Measurements from ENCODE around the gene SULT1E1.
A peak's percentile ranks its signal among the peaks of the same experiment; 100 is the strongest.
"Not testable (repeated sequence)": the region's sequence is repeated elsewhere in the genome, so short reads cannot be mapped to it uniquely, and the experiment has no call there.

Gene SULT1E1

DNA sequence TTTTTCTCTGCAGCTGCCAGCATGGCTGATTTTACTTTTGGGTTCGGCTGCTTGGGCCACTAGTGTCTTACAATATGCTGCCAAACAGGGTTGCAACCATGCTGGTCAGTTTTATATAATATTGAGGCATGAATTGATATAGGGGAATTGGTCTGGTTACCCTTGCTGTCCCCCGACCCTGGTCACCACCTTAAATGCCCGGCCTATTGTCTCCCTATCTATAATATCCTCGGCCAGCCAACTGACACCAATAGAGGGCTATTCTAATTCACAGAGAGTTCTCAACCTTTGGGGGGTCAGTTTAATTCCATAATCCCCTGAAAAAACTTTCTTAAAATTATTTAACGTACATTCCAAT, 28.7 kb downstream of the SULT1E1 start:
- Histone ChIP-seq H3K27me3 (replicated peaks; ENCODE audit: control insufficient read depth, insufficient read depth, low read length, poor library complexity, severe bottlenecking) (no peaks in the 10 kb centered on the region), H3K9me3 (ENCODE audit: control insufficient read depth, low read length) (no peaks in the 10 kb centered on the region), H3K27ac (ENCODE audit: insufficient read depth, low read length, poor library complexity, severe bottlenecking) (no peak overlapping the region), H3K4me1 (ENCODE audit: control insufficient read depth, insufficient read depth, low read length, poor library complexity, severe bottlenecking) (no peaks in the 10 kb centered on the region), H3K36me3 (ENCODE audit: control insufficient read depth, insufficient read depth, low read length) (no peaks in the 10 kb centered on the region), H3K4me3 (ENCODE audit: insufficient read depth, low read depth, low read length, poor library complexity, severe bottlenecking) (no peak overlapping the region)
- DNase-seq: no peak

DNA sequence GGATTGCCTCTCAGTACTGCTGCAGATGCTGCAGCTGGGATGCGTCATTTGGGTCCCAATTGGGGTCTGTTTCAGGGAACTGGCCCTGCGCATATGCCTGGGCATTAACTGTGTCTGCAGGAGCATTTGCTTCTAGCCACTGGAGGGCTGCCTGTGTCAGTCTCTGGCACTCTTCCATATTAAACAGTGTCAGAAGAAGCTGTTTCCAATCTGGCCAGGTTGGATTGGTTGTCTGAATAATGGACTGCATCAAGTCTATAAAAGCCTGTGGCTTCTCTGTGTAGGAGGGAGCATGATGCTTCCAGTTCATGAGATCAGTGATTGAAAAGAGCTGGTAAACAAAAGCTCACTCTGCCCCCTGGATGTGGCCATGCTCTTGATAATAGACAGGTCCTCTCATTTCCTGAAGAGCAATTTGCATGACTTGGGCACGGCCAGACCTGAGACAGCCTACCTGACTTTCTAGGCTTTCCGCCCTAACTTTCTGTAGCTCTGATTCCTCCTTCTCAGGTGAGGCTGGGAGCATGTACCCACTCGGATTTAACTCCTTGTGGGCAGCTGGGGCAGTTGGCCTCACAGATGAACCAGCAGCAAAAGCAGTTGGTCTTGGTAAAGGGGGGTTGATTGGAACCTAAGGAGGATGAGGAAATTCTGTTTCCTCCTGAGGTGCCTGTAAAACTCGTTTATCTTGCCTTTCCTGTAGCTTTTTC, 29.2 kb downstream of the SULT1E1 start:
- H3K4me1 ChIP-seq (ENCODE audit: control insufficient read depth, insufficient read depth, low read length, poor library complexity, severe bottlenecking): no peaks in the 10 kb centered on the region
- no peaks in the 10 kb centered on the region for H3K27me3 ChIP-seq (replicated peaks; ENCODE audit: control insufficient read depth, insufficient read depth, low read length, poor library complexity, severe bottlenecking)
- H3K36me3 ChIP-seq (ENCODE audit: control insufficient read depth, insufficient read depth, low read length): no peaks in the 10 kb centered on the region
- no peak overlapping the region for H3K27ac ChIP-seq (ENCODE audit: insufficient read depth, low read length, poor library complexity, severe bottlenecking)
- no peak overlapping the region for H3K4me3 ChIP-seq (ENCODE audit: insufficient read depth, low read depth, low read length, poor library complexity, severe bottlenecking)
- DNase-seq: no peak
- no peaks in the 10 kb centered on the region for H3K9me3 ChIP-seq (ENCODE audit: control insufficient read depth, low read length)

DNA sequence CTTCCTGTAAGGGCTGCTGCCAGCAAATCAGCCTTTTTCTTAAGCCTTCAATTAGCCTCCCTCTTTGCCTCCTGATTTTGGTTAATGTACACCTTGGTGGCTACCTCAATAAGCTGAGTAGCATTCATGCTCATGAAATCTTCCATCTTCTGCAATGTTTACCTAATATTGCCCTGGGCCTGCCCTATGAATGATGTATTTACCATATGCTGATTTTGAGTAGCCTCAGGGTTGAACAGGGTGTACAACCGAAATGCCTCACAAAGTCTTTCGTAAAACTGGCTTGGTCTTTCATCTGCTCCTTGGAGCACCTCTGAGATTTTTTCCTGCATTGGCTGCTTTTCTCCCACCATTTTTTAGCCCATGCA, 29.8 kb downstream of the SULT1E1 start:
- no peaks in the 10 kb centered on the region for H3K27me3 ChIP-seq (replicated peaks; ENCODE audit: control insufficient read depth, insufficient read depth, low read length, poor library complexity, severe bottlenecking)
- no peak overlapping the region for H3K27ac ChIP-seq (ENCODE audit: insufficient read depth, low read length, poor library complexity, severe bottlenecking)
- no peaks in the 10 kb centered on the region for H3K36me3 ChIP-seq (ENCODE audit: control insufficient read depth, insufficient read depth, low read length)
- H3K4me1 ChIP-seq (ENCODE audit: control insufficient read depth, insufficient read depth, low read length, poor library complexity, severe bottlenecking): no peaks in the 10 kb centered on the region
- no peak overlapping the region for H3K4me3 ChIP-seq (ENCODE audit: insufficient read depth, low read depth, low read length, poor library complexity, severe bottlenecking)
- no peak for DNase-seq
- H3K9me3 ChIP-seq (ENCODE audit: control insufficient read depth, low read length): no peaks in the 10 kb centered on the region

DNA sequence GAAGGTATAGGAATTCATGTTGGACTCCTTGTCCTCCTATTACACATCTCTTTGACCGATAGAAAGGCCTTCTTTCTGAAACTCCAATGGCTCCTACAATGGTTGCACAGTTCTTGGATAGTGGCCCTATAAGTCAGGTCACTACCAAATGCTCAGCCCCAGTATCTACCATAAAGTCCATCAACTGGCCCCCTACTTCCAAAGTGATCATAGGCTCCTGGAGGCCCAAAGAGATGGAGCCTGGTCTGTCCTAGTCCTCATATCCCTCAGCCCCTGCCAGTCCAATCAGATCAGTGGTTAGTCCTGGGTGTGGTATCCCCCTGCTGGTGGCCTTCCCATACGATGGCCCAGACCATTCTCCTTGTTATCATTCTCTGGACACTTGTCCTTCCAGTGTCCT, 30.3 kb downstream of the SULT1E1 start:
- H3K9me3 ChIP-seq (ENCODE audit: control insufficient read depth, low read length): no peaks in the 10 kb centered on the region
- H3K4me3 ChIP-seq (ENCODE audit: insufficient read depth, low read depth, low read length, poor library complexity, severe bottlenecking): no peak overlapping the region
- DNase-seq: no peak
- no peak overlapping the region for H3K27ac ChIP-seq (ENCODE audit: insufficient read depth, low read length, poor library complexity, severe bottlenecking)
- no peaks in the 10 kb centered on the region for H3K36me3 ChIP-seq (ENCODE audit: control insufficient read depth, insufficient read depth, low read length)
- no peaks in the 10 kb centered on the region for H3K4me1 ChIP-seq (ENCODE audit: control insufficient read depth, insufficient read depth, low read length, poor library complexity, severe bottlenecking)
- no peaks in the 10 kb centered on the region for H3K27me3 ChIP-seq (replicated peaks; ENCODE audit: control insufficient read depth, insufficient read depth, low read length, poor library complexity, severe bottlenecking)

DNA sequence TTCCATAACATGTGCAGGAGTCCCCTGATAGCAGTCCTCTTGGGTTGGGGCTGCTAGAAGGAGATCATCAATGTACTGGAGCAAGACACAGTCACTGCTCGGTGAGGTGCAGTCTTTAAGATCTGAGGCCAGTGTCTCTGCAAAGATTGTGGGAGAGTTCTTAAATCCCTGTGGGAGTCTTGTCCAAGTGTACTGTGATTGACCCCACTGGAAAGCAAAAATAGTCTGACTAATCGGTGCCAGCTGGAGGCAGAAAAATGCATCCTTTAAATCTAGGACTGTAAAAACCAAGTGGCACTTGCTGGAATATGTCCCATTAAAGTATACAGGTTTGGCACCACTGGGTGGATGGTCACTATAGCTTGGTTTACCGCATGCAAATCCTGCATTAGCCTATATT, 31.1 kb downstream of the SULT1E1 start:
- H3K4me3 ChIP-seq (ENCODE audit: insufficient read depth, low read depth, low read length, poor library complexity, severe bottlenecking): no peak overlapping the region
- H3K27ac ChIP-seq (ENCODE audit: insufficient read depth, low read length, poor library complexity, severe bottlenecking): no peak overlapping the region
- no peaks in the 10 kb centered on the region for H3K4me1 ChIP-seq (ENCODE audit: control insufficient read depth, insufficient read depth, low read length, poor library complexity, severe bottlenecking)
- no peaks in the 10 kb centered on the region for H3K36me3 ChIP-seq (ENCODE audit: control insufficient read depth, insufficient read depth, low read length)
- DNase-seq: no peak
- H3K27me3 ChIP-seq (replicated peaks; ENCODE audit: control insufficient read depth, insufficient read depth, low read length, poor library complexity, severe bottlenecking): no peaks in the 10 kb centered on the region
- no peaks in the 10 kb centered on the region for H3K9me3 ChIP-seq (ENCODE audit: control insufficient read depth, low read length)

- not testable (repeated sequence) for H3K4me1 ChIP-seq (ENCODE audit: control insufficient read depth, insufficient read depth, low read length, poor library complexity, severe bottlenecking); H3K36me3 ChIP-seq (ENCODE audit: control insufficient read depth, insufficient read depth, low read length); H3K4me3 ChIP-seq (ENCODE audit: insufficient read depth, low read depth, low read length, poor library complexity, severe bottlenecking); DNase-seq; H3K9me3 ChIP-seq (ENCODE audit: control insufficient read depth, low read length); H3K27ac ChIP-seq (ENCODE audit: insufficient read depth, low read length, poor library complexity, severe bottlenecking); H3K27me3 ChIP-seq (replicated peaks; ENCODE audit: control insufficient read depth, insufficient read depth, low read length, poor library complexity, severe bottlenecking)
These were observed 34.9 kb downstream of the SULT1E1 start for GRCh38 chr4:69825056-69825455.

- H3K4me3 ChIP-seq (ENCODE audit: insufficient read depth, low read depth, low read length, poor library complexity, severe bottlenecking): no peak overlapping the region
- no peak overlapping the region for H3K27ac ChIP-seq (ENCODE audit: insufficient read depth, low read length, poor library complexity, severe bottlenecking)
- no peaks in the 10 kb centered on the region for H3K4me1 ChIP-seq (ENCODE audit: control insufficient read depth, insufficient read depth, low read length, poor library complexity, severe bottlenecking)
- H3K9me3 ChIP-seq (ENCODE audit: control insufficient read depth, low read length): no peaks in the 10 kb centered on the region
- H3K27me3 ChIP-seq (replicated peaks; ENCODE audit: control insufficient read depth, insufficient read depth, low read length, poor library complexity, severe bottlenecking): no peaks in the 10 kb centered on the region
- DNase-seq: peak in 1 of 3 donors; percentile 13
- no peaks in the 10 kb centered on the region for H3K36me3 ChIP-seq (ENCODE audit: control insufficient read depth, insufficient read depth, low read length)
These were observed 36.3 kb downstream of the SULT1E1 start for GRCh38 chr4:69823481-69824186.

DNA sequence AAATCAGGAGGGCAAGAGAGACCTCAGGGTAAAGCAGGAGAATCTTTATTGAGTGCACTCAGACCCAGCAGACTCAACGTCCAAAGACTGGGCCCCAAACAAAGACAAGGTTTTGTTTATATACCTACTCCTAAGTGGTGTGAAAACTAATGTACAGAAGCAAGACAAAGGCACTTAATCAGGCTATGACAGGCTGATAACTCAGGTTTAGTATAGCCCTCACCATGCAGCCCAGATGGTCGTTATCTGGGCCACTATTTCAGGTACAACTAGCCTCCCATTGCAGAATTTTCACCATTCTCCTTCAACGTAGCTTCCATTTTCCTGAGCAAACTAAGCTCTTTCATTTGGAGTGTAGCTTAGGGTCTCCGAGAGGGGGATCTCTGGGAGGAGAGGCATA, 36.9 kb downstream of the SULT1E1 start:
- Histone ChIP-seq H3K36me3 (ENCODE audit: control insufficient read depth, insufficient read depth, low read length) (no peaks in the 10 kb centered on the region), H3K4me1 (ENCODE audit: control insufficient read depth, insufficient read depth, low read length, poor library complexity, severe bottlenecking) (no peaks in the 10 kb centered on the region), H3K27me3 (replicated peaks; ENCODE audit: control insufficient read depth, insufficient read depth, low read length, poor library complexity, severe bottlenecking) (no peaks in the 10 kb centered on the region), H3K4me3 (ENCODE audit: insufficient read depth, low read depth, low read length, poor library complexity, severe bottlenecking) (no peak overlapping the region), H3K27ac (ENCODE audit: insufficient read depth, low read length, poor library complexity, severe bottlenecking) (no peak overlapping the region), H3K9me3 (ENCODE audit: control insufficient read depth, low read length) (no peaks in the 10 kb centered on the region)
- DNase-seq: no peak

DNA sequence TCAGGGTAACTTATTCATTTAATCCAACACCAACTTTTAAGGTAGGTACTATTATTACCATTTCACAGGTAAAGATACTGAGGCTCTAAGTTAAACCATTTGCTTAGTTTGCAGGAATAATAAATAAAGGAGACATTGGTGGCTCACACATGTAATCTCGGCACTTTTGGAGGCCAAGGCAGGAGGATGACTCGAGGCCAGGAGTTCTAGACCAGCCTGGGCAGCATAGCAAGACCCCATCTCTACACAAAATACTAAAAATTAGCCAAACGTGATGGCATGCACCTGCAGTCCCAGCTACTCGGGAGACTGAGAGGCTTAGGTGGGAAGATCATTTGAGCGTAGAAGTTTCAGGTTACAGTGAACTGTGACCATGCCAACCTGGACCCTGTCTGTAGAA, 37.7 kb downstream of the SULT1E1 start:
- Histone ChIP-seq H3K27me3 (replicated peaks; ENCODE audit: control insufficient read depth, insufficient read depth, low read length, poor library complexity, severe bottlenecking) (no peaks in the 10 kb centered on the region), H3K4me1 (ENCODE audit: control insufficient read depth, insufficient read depth, low read length, poor library complexity, severe bottlenecking) (no peaks in the 10 kb centered on the region), H3K9me3 (ENCODE audit: control insufficient read depth, low read length) (no peaks in the 10 kb centered on the region), H3K4me3 (ENCODE audit: insufficient read depth, low read depth, low read length, poor library complexity, severe bottlenecking) (no peak overlapping the region), H3K36me3 (ENCODE audit: control insufficient read depth, insufficient read depth, low read length) (no peaks in the 10 kb centered on the region), H3K27ac (ENCODE audit: insufficient read depth, low read length, poor library complexity, severe bottlenecking) (no peak overlapping the region)
- DNase-seq: no peak

GRCh38 chr4:69818060-69818639, 41.8 kb downstream of the SULT1E1 start:
- DNase-seq: no peak
- no peak overlapping the region for H3K4me3 ChIP-seq (ENCODE audit: insufficient read depth, low read depth, low read length, poor library complexity, severe bottlenecking)
- no peaks in the 10 kb centered on the region for H3K9me3 ChIP-seq (ENCODE audit: control insufficient read depth, low read length)
- no peak overlapping the region for H3K27ac ChIP-seq (ENCODE audit: insufficient read depth, low read length, poor library complexity, severe bottlenecking)
- H3K36me3 ChIP-seq (ENCODE audit: control insufficient read depth, insufficient read depth, low read length): no peaks in the 10 kb centered on the region
- no peaks in the 10 kb centered on the region for H3K27me3 ChIP-seq (replicated peaks; ENCODE audit: control insufficient read depth, insufficient read depth, low read length, poor library complexity, severe bottlenecking)
- no peaks in the 10 kb centered on the region for H3K4me1 ChIP-seq (ENCODE audit: control insufficient read depth, insufficient read depth, low read length, poor library complexity, severe bottlenecking)
